Endothelial cell of umbilical vein (primary cell): Measurements from ENCODE around the gene AURKB.

Source experiments
- CTCF ChIP-seq, 2 donors: IDR thresholded peaks; 1 replicate in 1 of 2; 2 replicates in 1 of 2; pipeline ENCODE4 v1.5.1; 2011; ENCODE audit warnings: low read length in 2 of 2, mild to moderate bottlenecking in 2 of 2, moderate library complexity in 2 of 2, control low read depth in 1 of 2, inconsistent platforms in 1 of 2, low read depth in 1 of 2; ENCODE audit not compliant: insufficient read depth in 1 of 2; ENCODE audit errors: extremely low read depth in 1 of 2
- EZH2 ChIP-seq: IDR thresholded peaks from 2 replicates; pipeline ENCODE4 v1.6.1; 2012; ENCODE audit warnings: borderline replicate concordance, low read depth, mild to moderate bottlenecking, moderate library complexity, low read length, inconsistent platforms; ENCODE audit not compliant: severe bottlenecking
- FOS ChIP-seq: IDR thresholded peaks from 2 replicates; pipeline ENCODE4 v1.6.1; 2011; ENCODE audit warnings: mild to moderate bottlenecking, low read length, moderate library complexity, borderline replicate concordance; ENCODE audit not compliant: insufficient read depth
- GATA2 ChIP-seq: IDR thresholded peaks from 2 replicates; pipeline ENCODE4 v1.7.0; 2011; ENCODE audit warnings: low read depth, mild to moderate bottlenecking, moderate library complexity, mixed read lengths, low read length; ENCODE audit not compliant: insufficient read length, insufficient read depth
- JUN ChIP-seq: IDR thresholded peaks from 2 replicates; pipeline ENCODE4 v1.6.1; 2011; ENCODE audit warnings: borderline replicate concordance, low read depth; ENCODE audit not compliant: insufficient read length, insufficient read depth
- POLR2A ChIP-seq: IDR thresholded peaks from 2 replicates; pipeline ENCODE4 v1.6.1; 2012; ENCODE audit warnings: low read depth, mild to moderate bottlenecking, control low read depth, low read length
- POLR2AphosphoS5 ChIP-seq: IDR thresholded peaks from 2 replicates; pipeline ENCODE4 v1.6.1; 2012; ENCODE audit warnings: low read depth, mild to moderate bottlenecking, control low read depth, low read length, moderate library complexity; ENCODE audit not compliant: insufficient read depth

DNA sequence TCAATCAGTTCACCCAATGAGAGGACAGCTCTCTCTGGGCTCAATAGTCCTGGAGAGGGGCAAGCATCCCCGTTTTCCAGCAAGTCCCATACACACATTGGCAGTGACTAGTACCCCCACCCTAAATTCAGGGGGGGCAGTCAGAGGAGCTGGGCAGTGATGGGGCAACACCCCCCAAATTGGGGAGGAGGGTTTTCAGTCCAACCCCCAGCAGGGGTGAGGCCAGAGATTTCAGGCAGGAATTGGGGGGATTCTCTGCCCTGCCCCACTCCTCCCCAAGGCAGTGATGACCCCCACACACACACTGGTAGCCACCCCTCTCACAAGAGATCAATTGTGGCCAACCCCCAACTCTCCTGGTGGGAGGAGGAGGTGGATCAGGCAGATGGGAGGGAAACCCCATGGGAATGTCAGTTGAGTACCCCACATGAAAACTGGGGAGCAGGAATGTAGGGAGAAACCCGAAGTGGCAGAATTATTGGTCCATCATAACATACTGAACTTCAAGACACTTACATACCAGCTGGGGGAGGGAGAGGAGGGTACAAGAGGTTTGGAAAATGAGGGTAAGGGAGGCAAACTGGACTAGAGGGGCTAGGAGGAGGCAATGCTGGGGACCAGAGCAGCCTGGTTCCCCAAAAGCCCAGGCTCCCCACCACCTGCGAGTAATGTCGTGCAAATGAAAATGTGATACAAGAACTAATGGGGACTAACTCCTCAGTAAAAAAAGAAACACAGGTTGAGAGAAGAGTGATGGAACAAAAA is 50.7 kb downstream of the AURKB start:
- TF ChIP-seq JUN = no peak
- no peak for TF ChIP-seq CTCF (IDR thresholded peaks at IDR 0.05; ENCODE audit: extremely low read depth in 1 of 2, insufficient read depth in 1 of 2, low read depth in 1 of 2, low read length in 2 of 2)
- TF ChIP-seq POLR2A = no peak
- TF ChIP-seq FOS = no peak
- TF ChIP-seq GATA2 = no peak
- no peak for TF ChIP-seq POLR2AphosphoS5
- TF ChIP-seq EZH2 = no peak
